ENCODE results near the gene AOC1.

- TF ChIP-seq TAF1 (IDR thresholded peaks at IDR 0.05; ENCODE audit: low read depth) = no peak
- no peak for TF ChIP-seq CTCF (IDR thresholded peaks at IDR 0.05; ENCODE audit: poor library complexity, severe bottlenecking)
- TF ChIP-seq SMC3 (conservative IDR thresholded peaks at IDR 0.05; ENCODE audit: poor library complexity) = no peak
- TF ChIP-seq REST (IDR thresholded peaks at IDR 0.05; ENCODE audit: borderline replicate concordance) = no peak
- no peak for TF ChIP-seq POLR2AphosphoS5 (IDR thresholded peaks at IDR 0.05)
- no peak for TF ChIP-seq EZH2 (IDR thresholded peaks at IDR 0.05; ENCODE audit: borderline replicate concordance, insufficient read depth, low read length, poor library complexity, severe bottlenecking)
- TF ChIP-seq MXI1 (conservative IDR thresholded peaks at IDR 0.05; ENCODE audit: poor library complexity, severe bottlenecking) = no peak
- TF ChIP-seq RAD21 (conservative IDR thresholded peaks at IDR 0.05) = no peak
- no peak for TF ChIP-seq EP300 (conservative IDR thresholded peaks at IDR 0.05; ENCODE audit: poor library complexity, severe bottlenecking)
Measured at GRCh38 chr7:150831851-150832250, 20.5 kb upstream of the AOC1 start.
